BJ (cell line): Measurements from ENCODE around the gene ACAP3. TPM values are rescaled to one million over a fixed set of nuclear protein-coding genes. Genes with fewer than 3 reads are reported as not detected.

Source experiments
- CTCF ChIA-PET: fragments of 350-600 bp; formaldehyde crosslinking; extraction: SDS; loops from one replicate; lab custom pipeline; 2021; ENCODE audit warnings: antibody characterized with exemption, inconsistent platforms; lab: Yijun Ruan, JAX
- POLR2A ChIA-PET: fragments of 300-600 bp; sonication (Branson Sonifier 250); formaldehyde crosslinking; extraction: SDS; loops from one replicate; lab custom pipeline; 2021; ENCODE audit warnings: antibody characterized with exemption; lab: Charles Lee
- DNase-seq: peaks from one replicate; pipeline ENCODE4 v3.0.0-alpha.2; 2011; ENCODE audit warnings: low read depth
- H3K27me3 ChIP-seq: 2 replicates; pipeline ENCODE4 v1.6.0; 2011; ENCODE audit warnings: low read length; ENCODE audit not compliant: control insufficient read depth, insufficient read depth
- H3K36me3 ChIP-seq: 2 replicates; pipeline ENCODE4 v1.5.1; 2011; ENCODE audit warnings: low read length; ENCODE audit not compliant: control insufficient read depth, insufficient read depth
- H3K4me3 ChIP-seq: 2 replicates; pipeline ENCODE4 v1.5.1; 2011; ENCODE audit warnings: low read depth, mild to moderate bottlenecking, control low read depth, low read length
- CTCF ChIP-seq: IDR thresholded peaks from 2 replicates; pipeline ENCODE4 v1.5.1; 2011; ENCODE audit warnings: low read depth, mild to moderate bottlenecking, control low read depth, inconsistent platforms, low read length, moderate library complexity; ENCODE audit not compliant: insufficient read depth
- polyA plus RNA-seq: library from polyadenylated mRNA; depleted of rRNA; stranded (reverse); fragments of >200 nt; gene quantifications from 2 replicates; pipeline ENCODE4 v1.2.3, GENCODE V29; 2011

Gene ACAP3
- polyA plus RNA-seq, 1 experiment = 33.9 TPM

GRCh38 chr1:1332031-1332755 is 24.5 kb upstream of the ACAP3 start:
- ChIA-PET CTCF (interaction anchor here (0.5 to 3.4 kb wide), 4 partner anchors 16 to 295 kb away, joined by 3 to 10 read pairs (median 4); no protein-coding TSS in a partner anchor), POLR2A (no interaction called here)
- Histone ChIP-seq H3K27me3 (no peaks in the 10 kb centered on the region), H3K4me3 (no peak overlapping the region), H3K36me3 (peaks cover 9% of the 10 kb centered on the region)
- TF ChIP-seq CTCF = no peak
- no peak for DNase-seq

- no peak for DNase-seq
- ChIA-PET POLR2A (no interaction called here), CTCF (interaction anchor here (0.8 to 3.4 kb wide), 2 partner anchors 41 to 294 kb away, joined by 3 to 10 read pairs; no protein-coding TSS in a partner anchor)
- no peak for TF ChIP-seq CTCF
- no peak within 1 kb of the TSS for H3K4me3 ChIP-seq
- H3K36me3 ChIP-seq = peaks cover 11% of the 10 kb centered on the region
- H3K27me3 ChIP-seq = no peaks in the 10 kb centered on the region
Observed at GRCh38 chr1:1331068-1331965, 23.6 kb upstream of the ACAP3 start, which contains the start of gene TAS1R3. Gene TAS1R3, plus strand, starts transcription at chr1:1331280. Its CDS starts 66 bp downstream, at chr1:1331346.

- no peak overlapping the region for H3K4me3 ChIP-seq
- POLR2A ChIA-PET = no interaction called here
- TF ChIP-seq CTCF = no peak
- H3K36me3 ChIP-seq = peaks cover 9% of the 10 kb centered on the region
- DNase-seq = no peak
- H3K27me3 ChIP-seq = no peaks in the 10 kb centered on the region
- CTCF ChIA-PET = interaction anchor here (0.6 to 3.4 kb wide), 2 partner anchors 29 to 41 kb away, joined by 3 to 10 read pairs; no protein-coding TSS in a partner anchor
Observed at GRCh38 chr1:1330366-1331067, 22.8 kb upstream of the ACAP3 start.

- Histone ChIP-seq H3K36me3 (peaks cover 9% of the 10 kb centered on the region), H3K4me3 (no peak overlapping the region), H3K27me3 (no peaks in the 10 kb centered on the region)
- no peak for DNase-seq
- TF ChIP-seq CTCF = no peak
- CTCF ChIA-PET = interaction anchor here (3.4 kb wide), 1 partner anchor 42 kb away, joined by 10 read pairs; no protein-coding TSS in a partner anchor
- POLR2A ChIA-PET = no interaction called here
Observed at GRCh38 chr1:1329304-1330210, 21.8 kb upstream of the ACAP3 start.
